HFFc6 (cell line): ENCODE data around the gene TRAPPC3. TPM values are rescaled to one million over a fixed set of nuclear protein-coding genes. Genes with fewer than 3 reads are reported as not detected.

Source experiments
- DNase-seq: peaks from one replicate; pipeline ENCODE4 v3.0.0-alpha.2; 2018
- H3K27ac Mint-ChIP-seq: 2 replicates; pipeline ENCODE4 v1.8.0; 2020; ENCODE audit warnings: mild to moderate bottlenecking, mixed read lengths
- H3K27me3 Mint-ChIP-seq: 2 replicates; pipeline ENCODE4 v1.8.0; 2021; ENCODE audit warnings: mild to moderate bottlenecking, moderate library complexity, mixed read lengths; ENCODE audit not compliant: insufficient read depth
- H3K36me3 Mint-ChIP-seq: 2 replicates; pipeline ENCODE4 v1.8.0; 2021; ENCODE audit warnings: low read depth, mixed read lengths
- H3K4me1 Mint-ChIP-seq: 2 replicates; pipeline ENCODE4 v1.8.0; 2020; ENCODE audit warnings: low read depth, mixed read lengths
- H3K4me3 Mint-ChIP-seq: 2 replicates; pipeline ENCODE4 v1.8.0; 2020; ENCODE audit warnings: mild to moderate bottlenecking, moderate library complexity, mixed read lengths
- H3K9me3 Mint-ChIP-seq: 2 replicates; pipeline ENCODE4 v1.8.0; 2020; ENCODE audit warnings: mild to moderate bottlenecking, mixed read lengths
- total RNA-seq, 6 experiments: library from RNA; stranded (reverse); fragmentation: NEBNext Ultra II Directional; extraction: Animal tissue kit (Norgen Biotek cat#: 25700); gene quantifications; 2 replicates in 1 of 6; 3 replicates in 5 of 6; pipeline ENCODE4 v1.2.3, GENCODE V29; 2021
- TF ChIP-seq, protein P1 (sequence below): fragments of 200-600 bp; sonication (generic); IDR thresholded peaks from 2 replicates; pipeline ENCODE4 v1.5.0; 2021; ENCODE audit warnings: antibody characterized with exemption, mild to moderate bottlenecking

Gene TRAPPC3
- total RNA-seq, 6 experiments from 2014 or later, result 76.6 to 93.4 (median 78.6) TPM

DNA sequence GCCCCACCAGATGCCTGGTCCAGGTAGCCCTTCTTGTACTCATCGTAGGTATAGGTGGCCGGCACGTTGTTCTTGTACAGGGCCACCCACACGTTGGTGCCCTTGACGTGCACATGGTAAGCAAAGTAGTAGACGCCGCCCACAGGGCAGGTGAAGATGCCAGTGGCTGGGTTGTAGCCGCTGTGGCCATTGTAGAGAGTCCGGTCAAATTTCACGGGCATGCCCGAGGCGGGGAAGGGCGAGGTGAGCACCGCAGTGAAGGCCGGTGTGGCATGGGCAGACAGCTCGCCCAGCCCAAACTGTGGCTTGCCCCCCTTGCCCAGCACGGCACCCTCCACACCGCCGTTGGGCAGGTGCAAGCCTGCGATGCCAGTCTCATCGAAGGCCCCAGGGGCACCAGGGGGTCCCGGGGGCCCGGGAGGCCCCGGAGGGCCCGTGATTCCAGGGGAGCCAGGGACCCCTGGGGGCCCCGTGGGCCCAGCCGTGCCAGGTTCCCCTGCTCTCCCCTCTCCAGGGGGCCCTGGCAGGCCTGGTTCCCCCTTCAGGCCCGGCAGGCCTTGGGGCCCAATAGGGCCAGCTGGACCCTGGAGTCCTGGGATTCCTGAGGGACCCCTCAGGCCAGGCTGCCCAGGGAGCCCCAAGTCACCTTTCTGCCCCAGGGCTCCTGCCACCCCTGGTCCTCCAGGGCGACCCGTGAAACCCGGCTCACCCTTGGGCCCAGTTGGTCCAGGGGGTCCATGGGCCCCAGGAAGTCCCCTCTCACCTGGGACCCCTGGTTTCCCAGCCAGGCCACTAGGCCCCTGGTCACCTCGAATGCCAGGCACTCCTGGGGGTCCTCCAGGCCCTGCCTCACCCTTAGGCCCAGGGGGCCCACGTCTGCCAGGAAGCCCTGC is 51.3 kb downstream of the TRAPPC3 start:
- TF ChIP-seq, protein P1, sequence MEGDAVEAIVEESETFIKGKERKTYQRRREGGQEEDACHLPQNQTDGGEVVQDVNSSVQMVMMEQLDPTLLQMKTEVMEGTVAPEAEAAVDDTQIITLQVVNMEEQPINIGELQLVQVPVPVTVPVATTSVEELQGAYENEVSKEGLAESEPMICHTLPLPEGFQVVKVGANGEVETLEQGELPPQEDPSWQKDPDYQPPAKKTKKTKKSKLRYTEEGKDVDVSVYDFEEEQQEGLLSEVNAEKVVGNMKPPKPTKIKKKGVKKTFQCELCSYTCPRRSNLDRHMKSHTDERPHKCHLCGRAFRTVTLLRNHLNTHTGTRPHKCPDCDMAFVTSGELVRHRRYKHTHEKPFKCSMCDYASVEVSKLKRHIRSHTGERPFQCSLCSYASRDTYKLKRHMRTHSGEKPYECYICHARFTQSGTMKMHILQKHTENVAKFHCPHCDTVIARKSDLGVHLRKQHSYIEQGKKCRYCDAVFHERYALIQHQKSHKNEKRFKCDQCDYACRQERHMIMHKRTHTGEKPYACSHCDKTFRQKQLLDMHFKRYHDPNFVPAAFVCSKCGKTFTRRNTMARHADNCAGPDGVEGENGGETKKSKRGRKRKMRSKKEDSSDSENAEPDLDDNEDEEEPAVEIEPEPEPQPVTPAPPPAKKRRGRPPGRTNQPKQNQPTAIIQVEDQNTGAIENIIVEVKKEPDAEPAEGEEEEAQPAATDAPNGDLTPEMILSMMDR, result no peak
- no peaks in the 10 kb centered on the region for H3K9me3 Mint-ChIP-seq
- H3K27me3 Mint-ChIP-seq, result no peaks in the 10 kb centered on the region; the same call in 1 of the 2 replicates
- H3K4me3 Mint-ChIP-seq, result no peak overlapping the region
- DNase-seq, result no peak
- no peaks in the 10 kb centered on the region for H3K36me3 Mint-ChIP-seq
- H3K27ac Mint-ChIP-seq, result no peak overlapping the region
- peaks cover 24% of the 10 kb centered on the region for H3K4me1 Mint-ChIP-seq

DNA sequence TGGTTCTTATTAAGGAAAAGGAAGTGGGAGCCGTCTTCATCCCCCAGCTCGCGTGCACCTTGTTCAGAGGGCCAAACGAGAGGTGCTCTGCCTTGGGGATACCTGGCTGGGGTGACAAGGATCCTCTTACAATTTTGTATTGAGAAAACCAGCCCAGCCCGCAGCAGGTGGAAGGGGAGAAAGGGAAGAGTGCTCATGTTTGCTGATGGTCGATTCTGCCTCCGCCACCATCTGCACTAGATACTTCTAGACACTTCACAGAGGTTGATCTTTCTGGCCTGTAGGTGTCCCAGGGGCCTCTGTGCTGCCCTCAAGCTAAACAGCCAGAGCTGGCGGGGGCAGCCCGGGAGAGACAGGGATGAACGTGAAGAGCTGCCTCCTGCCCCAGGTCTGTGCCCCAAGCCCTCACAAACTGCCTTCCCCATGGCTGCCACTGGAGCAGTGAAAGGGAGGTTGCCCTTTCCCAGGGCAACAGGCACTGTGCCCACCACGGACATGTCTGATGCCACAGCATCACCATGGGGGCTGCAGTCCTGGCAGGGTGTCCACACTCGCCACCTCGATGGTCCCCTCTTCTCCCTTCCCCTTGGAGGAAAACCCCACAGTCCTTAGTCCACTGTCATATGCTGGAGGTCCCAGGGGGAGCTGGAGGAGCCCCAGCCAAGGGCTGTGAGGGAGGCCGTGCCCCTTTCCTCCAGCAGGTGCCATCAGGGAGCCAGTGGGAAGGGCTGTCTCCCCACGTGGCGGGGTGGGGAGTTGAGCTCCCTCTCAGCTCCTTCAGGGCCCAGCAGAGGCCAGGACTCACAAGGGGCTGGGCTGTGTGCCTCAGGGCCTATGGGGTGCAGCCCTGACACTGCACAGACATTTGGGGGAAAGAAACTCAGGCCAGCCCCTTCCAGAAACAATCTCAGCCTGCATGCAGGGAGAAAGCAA is 52.5 kb downstream of the TRAPPC3 start:
- H3K27ac Mint-ChIP-seq, result no peak overlapping the region
- peaks cover 3% of the 10 kb centered on the region; the same call in 1 of the 2 replicates for H3K27me3 Mint-ChIP-seq
- H3K4me1 Mint-ChIP-seq, result peaks cover 24% of the 10 kb centered on the region
- TF ChIP-seq, protein P1, result peak; percentile 68
- H3K36me3 Mint-ChIP-seq, result no peaks in the 10 kb centered on the region
- peak; percentile 23 for DNase-seq
- H3K9me3 Mint-ChIP-seq, result no peaks in the 10 kb centered on the region
- no peak overlapping the region for H3K4me3 Mint-ChIP-seq

GRCh38 chr1:36095760-36096405 is 53.4 kb downstream of the TRAPPC3 start:
- Mint-ChIP-seq H3K9me3 (no peaks in the 10 kb centered on the region), H3K27me3 (peaks cover 3% of the 10 kb centered on the region; the same call in 1 of the 2 replicates), H3K4me1 (peaks cover 24% of the 10 kb centered on the region), H3K4me3 (no peak overlapping the region), H3K27ac (no peak overlapping the region), H3K36me3 (no peaks in the 10 kb centered on the region; the same call in 1 of the 2 replicates)
- no peak for DNase-seq
- TF ChIP-seq, protein P1, result no peak

DNA sequence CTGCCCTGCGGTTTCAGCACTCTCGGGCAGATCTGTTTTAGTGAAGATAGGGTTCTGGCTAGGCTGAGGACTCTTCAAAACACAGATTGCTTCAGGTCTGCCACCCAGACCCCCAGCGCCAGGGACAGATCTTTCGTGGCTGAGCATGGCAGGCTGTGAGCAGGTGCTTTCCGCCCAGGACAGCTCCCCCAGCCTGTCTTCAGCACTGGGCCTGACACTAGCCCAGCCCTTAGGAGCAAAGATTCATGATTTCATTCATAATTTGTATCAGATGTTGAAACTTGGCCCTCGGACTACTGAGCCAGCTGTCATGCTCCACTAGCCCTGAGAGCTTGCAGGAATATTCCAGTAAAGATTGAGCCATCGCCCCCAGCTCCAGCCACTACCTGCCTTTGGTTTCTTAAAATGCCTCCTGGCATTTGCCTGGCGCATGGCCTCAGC is 54.6 kb downstream of the TRAPPC3 start:
- TF ChIP-seq, protein P1, result no peak
- Mint-ChIP-seq H3K27me3 (peaks cover 4% of the 10 kb centered on the region; the same call in 1 of the 2 replicates), H3K9me3 (no peaks in the 10 kb centered on the region), H3K36me3 (peaks cover 5% of the 10 kb centered on the region), H3K4me1 (peaks cover 21% of the 10 kb centered on the region), H3K4me3 (no peak overlapping the region), H3K27ac (0 out of 2 replicates have a peak overlapping the region, but pooled peaks have one; percentile 5)
- DNase-seq, result no peak

GRCh38 chr1:36093929-36094328 is 55.4 kb downstream of the TRAPPC3 start:
- peaks cover 11% of the 10 kb centered on the region for H3K36me3 Mint-ChIP-seq
- no peak for DNase-seq
- peaks cover 4% of the 10 kb centered on the region; the same call in 1 of the 2 replicates for H3K27me3 Mint-ChIP-seq

More at GRCh38 chr1:36093929-36094328, 55.4 kb downstream of the TRAPPC3 start:
- Mint-ChIP-seq H3K27ac (no peak overlapping the region), H3K9me3 (no peaks in the 10 kb centered on the region), H3K4me1 (peaks cover 24% of the 10 kb centered on the region), H3K4me3 (no peak overlapping the region)
- TF ChIP-seq, protein P1, result no peak
